Measurements from ENCODE around the gene ADARB1.

Gene ADARB1

DNA sequence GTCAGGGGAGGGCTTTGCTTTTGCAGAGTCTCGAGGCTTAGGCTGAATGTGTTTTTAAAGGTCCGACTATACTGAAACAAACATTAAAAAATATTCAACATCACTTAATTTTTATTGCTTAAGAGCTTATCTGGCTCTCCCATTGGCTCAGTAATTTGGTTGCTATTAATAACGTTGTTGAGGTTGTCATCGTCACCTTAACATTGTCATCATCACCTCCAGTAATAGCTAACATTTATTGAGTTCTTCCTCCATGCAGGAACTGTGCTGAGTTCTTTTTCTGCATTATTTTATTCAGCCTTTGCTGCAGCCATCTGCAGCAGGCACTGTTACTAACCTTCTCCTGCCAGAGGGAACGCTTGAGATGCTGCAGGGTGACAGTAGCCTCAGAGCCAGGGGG is 40.1 kb downstream of the ADARB1 start:
- peaks cover 7% of the 10 kb centered on the region for H3K4me1 ChIP-seq (ENCODE audit: control insufficient read depth, insufficient read depth, low read length)
- no peak for DNase-seq (ENCODE audit: low read depth)
- no peaks in the 10 kb centered on the region for H3K27me3 ChIP-seq (replicated peaks; ENCODE audit: control insufficient read depth, insufficient read depth, low read length)
- peaks cover 6% of the 10 kb centered on the region for H3K36me3 ChIP-seq (ENCODE audit: control insufficient read depth, insufficient read depth, low read length, severe bottlenecking)
- H3K9me3 ChIP-seq (ENCODE audit: control insufficient read depth, low read length), result no peaks in the 10 kb centered on the region
- H3K4me3 ChIP-seq (ENCODE audit: low read length), result no peak overlapping the region
- no peak overlapping the region for H3K9ac ChIP-seq (ENCODE audit: low read length)

DNA sequence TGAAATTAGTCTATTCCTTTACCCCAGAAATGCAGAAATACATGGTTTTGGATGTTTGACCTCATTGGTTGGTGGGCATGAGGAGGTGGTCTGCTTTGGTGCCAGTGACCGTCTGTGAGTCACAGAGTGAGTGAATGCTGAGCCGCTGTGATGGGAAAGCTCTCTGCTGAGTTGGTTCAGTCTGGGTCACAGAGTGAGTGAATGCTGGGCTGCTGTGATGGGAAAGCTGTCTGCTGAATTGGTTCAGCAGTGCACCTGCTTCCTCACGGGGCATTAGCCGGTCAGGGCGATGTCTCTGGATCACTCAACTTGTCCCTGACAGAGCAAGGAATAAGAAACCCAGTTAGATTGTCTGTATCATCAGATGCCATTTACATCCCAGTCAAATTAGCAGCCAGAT is 40.8 kb downstream of the ADARB1 start:
- Histone ChIP-seq H3K4me1 (ENCODE audit: control insufficient read depth, insufficient read depth, low read length) (peaks cover 7% of the 10 kb centered on the region), H3K9ac (ENCODE audit: low read length) (no peak overlapping the region), H3K36me3 (ENCODE audit: control insufficient read depth, insufficient read depth, low read length, severe bottlenecking) (peaks cover 7% of the 10 kb centered on the region), H3K9me3 (ENCODE audit: control insufficient read depth, low read length) (no peaks in the 10 kb centered on the region), H3K4me3 (ENCODE audit: low read length) (no peak overlapping the region), H3K27me3 (replicated peaks; ENCODE audit: control insufficient read depth, insufficient read depth, low read length) (no peaks in the 10 kb centered on the region)
- no peak for DNase-seq (ENCODE audit: low read depth)

DNA sequence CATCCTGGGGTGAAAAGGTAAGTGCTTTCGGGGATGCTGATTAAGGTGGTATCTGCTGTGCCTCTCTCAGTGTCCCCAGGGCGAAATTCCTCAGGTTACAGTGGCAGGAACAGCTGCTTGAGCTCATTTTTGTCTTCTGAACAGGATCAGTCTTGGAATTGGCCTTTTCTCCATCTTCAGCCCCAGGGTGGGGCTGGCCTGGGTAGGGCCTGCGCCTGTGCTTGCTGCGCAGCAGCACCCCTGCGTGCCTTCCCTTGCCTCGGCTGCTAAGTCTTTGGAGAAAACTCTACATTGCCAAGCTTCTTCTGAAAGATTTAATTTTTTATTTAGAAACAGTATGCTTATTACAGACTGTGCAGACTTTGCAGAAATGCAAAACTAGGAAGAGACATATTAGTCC is 41.7 kb downstream of the ADARB1 start:
- peaks cover 7% of the 10 kb centered on the region for H3K4me1 ChIP-seq (ENCODE audit: control insufficient read depth, insufficient read depth, low read length)
- H3K27me3 ChIP-seq (replicated peaks; ENCODE audit: control insufficient read depth, insufficient read depth, low read length), result no peaks in the 10 kb centered on the region
- no peak for DNase-seq (ENCODE audit: low read depth)
- H3K4me3 ChIP-seq (ENCODE audit: low read length), result no peak overlapping the region
- no peaks in the 10 kb centered on the region for H3K9me3 ChIP-seq (ENCODE audit: control insufficient read depth, low read length)
- no peak overlapping the region for H3K9ac ChIP-seq (ENCODE audit: low read length)
- peaks cover 16% of the 10 kb centered on the region for H3K36me3 ChIP-seq (ENCODE audit: control insufficient read depth, insufficient read depth, low read length, severe bottlenecking)

DNA sequence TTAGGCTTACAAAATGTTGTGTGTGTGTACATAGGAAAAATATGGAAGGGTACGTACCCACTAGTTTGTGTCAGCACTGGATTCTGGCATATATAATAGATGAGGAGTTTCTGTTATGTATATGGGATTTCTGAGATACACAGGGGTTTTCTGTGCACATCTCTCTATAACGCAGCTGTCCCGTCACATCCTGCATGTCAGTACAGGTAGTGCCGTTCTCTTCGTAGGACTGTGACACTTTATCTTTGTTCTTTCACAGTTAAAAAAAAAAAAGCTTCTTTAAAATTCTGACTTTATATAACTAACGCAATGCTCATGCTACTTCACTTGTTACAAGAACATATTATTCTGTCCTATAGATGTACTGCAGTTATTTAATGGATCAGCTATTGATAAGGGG is 42.9 kb downstream of the ADARB1 start:
- H3K4me1 ChIP-seq (ENCODE audit: control insufficient read depth, insufficient read depth, low read length), result peaks cover 5% of the 10 kb centered on the region
- H3K9me3 ChIP-seq (ENCODE audit: control insufficient read depth, low read length), result no peaks in the 10 kb centered on the region
- no peak overlapping the region for H3K4me3 ChIP-seq (ENCODE audit: low read length)
- no peak for DNase-seq (ENCODE audit: low read depth)
- peaks cover 20% of the 10 kb centered on the region for H3K36me3 ChIP-seq (ENCODE audit: control insufficient read depth, insufficient read depth, low read length, severe bottlenecking)
- no peaks in the 10 kb centered on the region for H3K27me3 ChIP-seq (replicated peaks; ENCODE audit: control insufficient read depth, insufficient read depth, low read length)
- H3K9ac ChIP-seq (ENCODE audit: low read length), result no peak overlapping the region

DNA sequence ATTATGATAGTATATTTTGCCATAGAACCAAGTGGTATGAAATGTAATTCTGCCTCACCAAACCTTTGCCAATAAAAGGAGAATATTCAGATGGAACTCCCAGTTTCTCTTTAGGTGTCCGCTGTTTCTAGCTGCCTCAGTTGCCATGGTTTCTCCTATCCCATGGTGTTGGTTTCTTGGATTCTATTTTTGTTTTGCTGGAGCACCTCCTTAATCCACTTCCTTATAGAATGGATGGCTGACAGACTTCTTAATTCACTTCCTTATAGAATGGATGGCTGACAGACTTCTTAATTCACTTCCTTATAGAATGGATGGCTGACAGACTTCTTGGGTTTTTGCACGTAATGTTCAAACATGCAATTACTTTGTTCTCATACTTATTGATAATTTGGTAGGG is 43.7 kb downstream of the ADARB1 start:
- H3K9me3 ChIP-seq (ENCODE audit: control insufficient read depth, low read length), result no peaks in the 10 kb centered on the region
- no peak for DNase-seq (ENCODE audit: low read depth)
- H3K36me3 ChIP-seq (ENCODE audit: control insufficient read depth, insufficient read depth, low read length, severe bottlenecking), result peaks cover 20% of the 10 kb centered on the region
- no peak overlapping the region for H3K4me3 ChIP-seq (ENCODE audit: low read length)
- no peak overlapping the region for H3K9ac ChIP-seq (ENCODE audit: low read length)
- H3K27me3 ChIP-seq (replicated peaks; ENCODE audit: control insufficient read depth, insufficient read depth, low read length), result no peaks in the 10 kb centered on the region
- no peaks in the 10 kb centered on the region for H3K4me1 ChIP-seq (ENCODE audit: control insufficient read depth, insufficient read depth, low read length)

DNA sequence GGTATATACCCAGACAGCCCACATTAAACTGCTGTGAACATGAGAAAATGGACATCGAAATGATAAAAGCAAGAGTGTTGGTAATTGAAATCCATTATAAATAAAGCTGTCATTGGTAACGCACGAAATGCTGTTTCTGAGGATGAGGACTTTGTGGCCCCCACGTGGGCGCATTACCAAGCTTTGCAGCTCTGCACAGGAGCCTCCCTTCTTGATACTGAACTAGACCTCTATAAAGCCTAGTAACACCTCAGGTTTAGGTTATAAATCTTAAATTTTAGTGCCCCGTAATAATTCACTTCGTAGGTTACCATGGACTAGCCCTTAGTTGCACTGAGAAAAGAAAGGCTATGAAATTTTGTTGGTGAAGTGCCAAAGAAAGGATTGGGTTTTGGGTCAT is 45.4 kb downstream of the ADARB1 start:
- no peak for DNase-seq (ENCODE audit: low read depth)
- H3K27me3 ChIP-seq (replicated peaks; ENCODE audit: control insufficient read depth, insufficient read depth, low read length), result no peaks in the 10 kb centered on the region
- peaks cover 20% of the 10 kb centered on the region for H3K36me3 ChIP-seq (ENCODE audit: control insufficient read depth, insufficient read depth, low read length, severe bottlenecking)
- no peak overlapping the region for H3K9ac ChIP-seq (ENCODE audit: low read length)
- no peaks in the 10 kb centered on the region for H3K9me3 ChIP-seq (ENCODE audit: control insufficient read depth, low read length)
- no peaks in the 10 kb centered on the region for H3K4me1 ChIP-seq (ENCODE audit: control insufficient read depth, insufficient read depth, low read length)
- H3K4me3 ChIP-seq (ENCODE audit: low read length), result no peak overlapping the region

DNA sequence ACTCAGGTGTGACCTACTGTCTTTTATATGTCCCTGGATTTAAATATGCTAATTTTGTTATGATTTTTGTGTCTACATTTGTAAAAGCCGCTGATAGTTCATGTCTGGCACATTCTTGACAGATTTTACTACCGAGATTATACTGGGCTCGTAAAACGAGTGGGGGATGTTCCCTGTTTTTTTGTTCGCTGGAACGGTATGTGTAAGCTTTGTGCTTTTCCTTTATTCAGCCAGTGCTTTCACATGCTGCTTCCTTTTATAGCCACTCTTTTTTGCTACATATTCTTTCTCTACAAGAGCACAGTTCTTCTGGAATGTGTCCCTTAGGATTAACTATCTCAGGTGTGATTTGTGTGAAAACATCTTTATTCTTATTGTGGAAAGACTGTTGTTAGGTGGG is 46.6 kb downstream of the ADARB1 start:
- H3K36me3 ChIP-seq (ENCODE audit: control insufficient read depth, insufficient read depth, low read length, severe bottlenecking), result peaks cover 20% of the 10 kb centered on the region
- no peak overlapping the region for H3K9ac ChIP-seq (ENCODE audit: low read length)
- no peak for DNase-seq (ENCODE audit: low read depth)
- no peaks in the 10 kb centered on the region for H3K9me3 ChIP-seq (ENCODE audit: control insufficient read depth, low read length)
- no peaks in the 10 kb centered on the region for H3K27me3 ChIP-seq (replicated peaks; ENCODE audit: control insufficient read depth, insufficient read depth, low read length)
- H3K4me1 ChIP-seq (ENCODE audit: control insufficient read depth, insufficient read depth, low read length), result no peaks in the 10 kb centered on the region
- no peak overlapping the region for H3K4me3 ChIP-seq (ENCODE audit: low read length)

DNA sequence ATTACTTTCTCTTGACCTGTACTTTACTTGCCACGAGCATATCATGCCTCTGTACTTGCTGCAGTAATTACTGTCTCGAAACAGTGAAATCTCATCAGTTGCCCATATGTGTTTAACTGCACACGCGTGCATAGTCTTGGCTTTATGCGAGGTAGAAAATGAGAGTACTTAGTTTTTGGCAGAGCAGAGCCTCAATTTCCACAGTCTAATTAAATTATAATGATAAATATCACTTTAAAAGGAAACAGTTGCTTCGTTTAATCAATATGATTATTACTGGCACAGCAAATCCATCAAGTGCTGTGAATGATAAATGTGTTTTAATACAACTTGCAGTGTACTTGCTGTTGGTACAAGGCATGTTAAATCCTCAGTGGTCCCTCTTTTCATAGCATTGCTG is 47.6 kb downstream of the ADARB1 start:
- no peaks in the 10 kb centered on the region for H3K27me3 ChIP-seq (replicated peaks; ENCODE audit: control insufficient read depth, insufficient read depth, low read length)
- H3K9ac ChIP-seq (ENCODE audit: low read length), result no peak overlapping the region
- H3K36me3 ChIP-seq (ENCODE audit: control insufficient read depth, insufficient read depth, low read length, severe bottlenecking), result peaks cover 23% of the 10 kb centered on the region
- DNase-seq (ENCODE audit: low read depth), result no peak
- H3K9me3 ChIP-seq (ENCODE audit: control insufficient read depth, low read length), result no peaks in the 10 kb centered on the region
- no peaks in the 10 kb centered on the region for H3K4me1 ChIP-seq (ENCODE audit: control insufficient read depth, insufficient read depth, low read length)
- H3K4me3 ChIP-seq (ENCODE audit: low read length), result no peak overlapping the region

DNA sequence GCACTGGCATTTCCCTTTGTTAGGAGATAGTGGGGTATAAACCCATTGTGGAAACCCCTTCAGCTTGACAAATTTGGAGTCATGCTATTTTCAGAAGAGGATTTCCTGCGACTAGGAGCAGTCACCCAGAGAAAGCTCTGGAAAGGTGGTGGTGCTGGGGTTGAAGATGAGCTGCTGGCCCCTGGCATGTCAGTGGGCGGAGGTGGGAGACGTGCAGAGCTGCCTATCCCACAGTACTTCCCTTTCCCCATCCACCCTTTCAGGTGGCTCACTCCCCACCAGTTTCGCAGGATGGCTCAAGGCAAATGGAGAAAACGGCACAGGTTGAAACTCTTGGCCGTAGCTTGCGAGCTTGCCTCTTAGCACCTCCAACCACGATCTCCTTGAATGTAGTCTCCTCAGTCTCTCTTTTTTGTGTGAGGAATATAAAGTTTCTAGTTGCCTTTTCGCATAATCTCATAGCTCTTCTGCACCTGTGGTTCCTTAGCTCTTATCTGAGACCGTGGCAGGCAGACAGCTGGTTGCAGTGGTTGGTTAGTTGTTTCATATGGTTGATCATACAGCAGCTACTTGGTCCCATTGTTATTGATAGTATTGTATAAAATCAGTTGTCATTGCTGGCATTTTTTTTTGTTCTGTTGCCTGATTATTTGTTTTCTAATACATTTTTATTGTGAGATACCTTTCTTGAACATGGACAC is 48.2 kb downstream of the ADARB1 start:
- peaks cover 22% of the 10 kb centered on the region for H3K36me3 ChIP-seq (ENCODE audit: control insufficient read depth, insufficient read depth, low read length, severe bottlenecking)
- no peaks in the 10 kb centered on the region for H3K9me3 ChIP-seq (ENCODE audit: control insufficient read depth, low read length)
- no peaks in the 10 kb centered on the region for H3K27me3 ChIP-seq (replicated peaks; ENCODE audit: control insufficient read depth, insufficient read depth, low read length)
- no peak for DNase-seq (ENCODE audit: low read depth)
- H3K9ac ChIP-seq (ENCODE audit: low read length), result no peak overlapping the region
- H3K4me1 ChIP-seq (ENCODE audit: control insufficient read depth, insufficient read depth, low read length), result no peaks in the 10 kb centered on the region
- no peak overlapping the region for H3K4me3 ChIP-seq (ENCODE audit: low read length)

DNA sequence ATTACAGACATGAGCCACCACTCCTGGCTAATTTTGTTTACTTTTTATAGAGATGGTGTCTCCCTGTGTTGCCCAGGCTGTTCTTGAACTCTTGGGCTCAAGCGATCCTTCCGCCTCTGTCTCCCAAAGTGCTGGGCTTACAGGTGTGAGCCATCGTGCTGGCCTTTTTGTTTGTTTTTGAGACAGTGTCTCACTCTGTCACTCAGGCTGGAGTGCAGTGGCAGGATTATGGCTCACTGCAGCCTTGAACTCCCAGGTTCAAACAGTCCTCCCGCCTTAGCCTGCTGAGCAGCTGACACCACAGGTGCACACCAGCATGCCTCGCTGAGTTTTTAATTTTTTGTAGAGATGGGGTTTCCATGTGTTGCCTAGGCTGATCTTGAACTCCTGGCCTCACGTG is 49.1 kb downstream of the ADARB1 start:
- H3K9me3 ChIP-seq (ENCODE audit: control insufficient read depth, low read length), result no peaks in the 10 kb centered on the region
- peaks cover 3% of the 10 kb centered on the region for H3K4me1 ChIP-seq (ENCODE audit: control insufficient read depth, insufficient read depth, low read length)
- H3K36me3 ChIP-seq (ENCODE audit: control insufficient read depth, insufficient read depth, low read length, severe bottlenecking), result peaks cover 22% of the 10 kb centered on the region
- no peak for DNase-seq (ENCODE audit: low read depth)
- H3K4me3 ChIP-seq (ENCODE audit: low read length), result no peak overlapping the region
- H3K27me3 ChIP-seq (replicated peaks; ENCODE audit: control insufficient read depth, insufficient read depth, low read length), result no peaks in the 10 kb centered on the region
- H3K9ac ChIP-seq (ENCODE audit: low read length), result no peak overlapping the region

DNA sequence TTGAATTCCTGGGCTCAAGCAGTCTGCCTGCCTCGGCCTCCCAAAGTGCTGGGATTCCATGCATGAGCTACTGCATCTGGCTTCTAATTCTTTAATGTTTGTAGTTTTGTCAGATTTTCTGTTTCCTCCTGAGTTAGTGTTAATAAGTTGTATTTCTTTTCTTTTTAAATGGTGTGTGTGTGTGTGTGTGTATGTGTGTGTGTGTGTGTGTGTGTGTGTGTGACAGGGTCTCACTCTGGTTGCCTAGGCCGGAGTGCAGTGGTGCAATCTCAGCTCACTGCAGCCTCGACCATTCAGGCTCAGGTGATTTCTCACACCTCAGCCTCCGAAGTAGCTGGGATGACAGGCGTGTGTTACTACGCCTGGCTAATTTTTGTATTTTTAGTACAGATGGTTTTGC is 50.2 kb downstream of the ADARB1 start:
- H3K9me3 ChIP-seq (ENCODE audit: control insufficient read depth, low read length), result no peaks in the 10 kb centered on the region
- peaks cover 22% of the 10 kb centered on the region for H3K36me3 ChIP-seq (ENCODE audit: control insufficient read depth, insufficient read depth, low read length, severe bottlenecking)
- H3K4me1 ChIP-seq (ENCODE audit: control insufficient read depth, insufficient read depth, low read length), result peaks cover 14% of the 10 kb centered on the region
- H3K27me3 ChIP-seq (replicated peaks; ENCODE audit: control insufficient read depth, insufficient read depth, low read length), result no peaks in the 10 kb centered on the region
- no peak for DNase-seq (ENCODE audit: low read depth)
- H3K9ac ChIP-seq (ENCODE audit: low read length), result no peak overlapping the region
- no peak overlapping the region for H3K4me3 ChIP-seq (ENCODE audit: low read length)

DNA sequence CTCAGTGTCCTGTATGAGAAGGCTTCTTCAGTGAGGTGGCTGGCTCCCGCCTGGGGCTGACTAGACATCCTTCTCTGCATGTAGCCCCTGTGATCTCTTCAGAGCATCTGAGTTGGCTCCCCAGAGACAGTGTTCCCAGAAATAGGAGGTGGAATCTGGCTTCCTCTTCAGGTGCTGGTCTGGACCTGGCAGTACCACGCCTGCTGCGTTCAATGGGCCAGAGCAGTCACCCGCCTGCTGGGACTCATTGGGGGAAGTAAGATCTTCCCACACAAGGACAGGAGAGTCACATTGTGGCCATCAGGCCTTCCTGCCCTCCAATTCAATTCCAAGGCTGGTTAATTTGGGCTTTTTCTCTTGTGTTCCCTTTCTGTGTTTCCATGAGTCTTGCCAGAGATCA is 51.0 kb downstream of the ADARB1 start:
- no peak overlapping the region for H3K4me3 ChIP-seq (ENCODE audit: low read length)
- DNase-seq (ENCODE audit: low read depth), result no peak
- H3K9ac ChIP-seq (ENCODE audit: low read length), result no peak overlapping the region
- peaks cover 19% of the 10 kb centered on the region for H3K36me3 ChIP-seq (ENCODE audit: control insufficient read depth, insufficient read depth, low read length, severe bottlenecking)
- H3K4me1 ChIP-seq (ENCODE audit: control insufficient read depth, insufficient read depth, low read length), result peaks cover 20% of the 10 kb centered on the region
- no peaks in the 10 kb centered on the region for H3K9me3 ChIP-seq (ENCODE audit: control insufficient read depth, low read length)
- no peaks in the 10 kb centered on the region for H3K27me3 ChIP-seq (replicated peaks; ENCODE audit: control insufficient read depth, insufficient read depth, low read length)
